Breast epithelium (tissue), 3 donors: ENCODE results near the gene AAR2.

Experiments
- CTCF ChIP-seq, 3 donors: fragments of 450-650 bp; IDR thresholded peaks; one replicate each; pipeline ENCODE4 v1.5.1; 2016 to 2017; ENCODE audit warnings: antibody characterized with exemption in 3 of 3, mild to moderate bottlenecking in 3 of 3, moderate library complexity in 3 of 3
- POLR2A ChIP-seq: fragments of 450-650 bp; IDR thresholded peaks from one replicate; pipeline ENCODE4 v1.6.1; 2016; ENCODE audit warnings: antibody characterized with exemption, mild to moderate bottlenecking, moderate library complexity
- POLR2AphosphoS5 ChIP-seq, 3 donors: sonication (generic); formaldehyde crosslinking; IDR thresholded peaks; one replicate each; pipeline ENCODE4 v1.6.1; 2017; ENCODE audit warnings: antibody characterized with exemption in 3 of 3

GRCh38 chr20:36217226-36217625 lies 19.1 kb upstream of the AAR2 start:
- TF ChIP-seq CTCF (IDR thresholded peaks at IDR 0.05) (no peak), POLR2A (no peak), POLR2AphosphoS5 (IDR thresholded peaks at IDR 0.05) (no peak)
